HCT116 (cell line): ENCODE results near the gene TERT. TPM values are rescaled to one million over a fixed set of nuclear protein-coding genes. Genes with fewer than 3 reads are reported as not detected.

Source experiments
- ATAC-seq: fragments of 200-7000 bp; cut with Tn5 transposase; 2 replicates; pipeline ENCODE4 v1.9.1; 2020; ENCODE audit warnings: mild to moderate bottlenecking, moderate library complexity
- BruUV-seq: library from RNA; stranded (reverse); fragments of 400-500 nt; replicated peaks from 2 replicates; lab custom pipeline; 2021; lab: Mats Ljungman, UMichigan
- CTCF ChIA-PET: fragments of 300-600 bp; sonication (Branson Sonifier 250); formaldehyde crosslinking; loops from one replicate; lab custom pipeline; 2021; ENCODE audit warnings: antibody characterized with exemption; lab: Charles Lee
- POLR2A ChIA-PET: fragments of 300-600, 350-600 bp; sonication (Branson Sonifier 250); formaldehyde crosslinking; loops from one replicate; lab custom pipeline; 2021; ENCODE audit warnings: antibody characterized with exemption; lab: Charles Lee
- RAD21 ChIA-PET, 2 experiments: fragments of 300-600 bp; sonication (Branson Sonifier 250); formaldehyde crosslinking; loops; one replicate each; lab custom pipeline; 2023; ENCODE audit warnings: low total read pairs in 2 of 2; ENCODE audit not compliant: uncharacterized antibody in 2 of 2, unreplicated experiment in 2 of 2, low non-redundant PET in 1 of 2; lab: Charles Lee
- DNase-seq: peaks from one replicate; pipeline ENCODE4 v3.0.0-alpha.2; 2010; ENCODE audit warnings: low read depth, low spot score
- H2AFZ ChIP-seq: fragments of 200-600 bp; shearing (Covaris generic), sonication (generic); 2 replicates; pipeline ENCODE4 v1.6.1; 2017; ENCODE audit warnings: low read depth, mixed run types, mixed read lengths, antibody characterized with exemption, low read length; ENCODE audit not compliant: poor library complexity, severe bottlenecking
- H3K27ac ChIP-seq: 2 replicates; pipeline ENCODE4 v1.5.1; 2012; ENCODE audit warnings: low read depth, low read length
- H3K27me3 ChIP-seq: fragments of 200-600 bp; sonication (generic); 2 replicates; pipeline ENCODE4 v1.6.1; 2016; ENCODE audit warnings: mixed run types, low read length, mixed read lengths; ENCODE audit not compliant: insufficient read depth
- H3K36me3 ChIP-seq, 2 experiments: fragments of 200-500 bp in 1 of 2; fragments of 200-600 bp in 1 of 2; sonication (Bioruptor generic) in 1 of 2; sonication (generic) in 1 of 2; 2 replicates each; pipeline versions ENCODE4 v1.5.1 to v1.6.1; 2014 to 2016; ENCODE audit warnings: low read length in 2 of 2, inconsistent platforms in 1 of 2, mixed read lengths in 1 of 2, mixed run types in 1 of 2; ENCODE audit not compliant: insufficient read depth in 2 of 2, control insufficient read depth in 1 of 2
- H3K4me1 ChIP-seq, 2 experiments: fragments of 200-600 bp in 1 of 2; sonication (generic) in 1 of 2; 2 replicates each; pipeline versions ENCODE4 v1.5.1 to v1.6.1; 2012 to 2017; ENCODE audit warnings: low read length in 2 of 2, inconsistent platforms in 1 of 2, mild to moderate bottlenecking in 1 of 2, mixed read lengths in 1 of 2, mixed run types in 1 of 2, moderate library complexity in 1 of 2; ENCODE audit not compliant: insufficient read depth in 2 of 2, control insufficient read depth in 1 of 2
- H3K4me2 ChIP-seq: fragments of 200-600 bp; sonication (generic); 2 replicates; pipeline ENCODE4 v1.6.1; 2017; ENCODE audit warnings: mixed run types, low read length, mixed read lengths
- H3K4me3 ChIP-seq, 2 experiments: fragments of 200-600 bp in 1 of 2; sonication (generic) in 1 of 2; replicated peaks in 1 of 2; 2 replicates each; pipeline ENCODE4 v1.5.1; 2011 to 2016; ENCODE audit warnings: low read length in 2 of 2, control low read depth in 1 of 2, low read depth in 1 of 2, mild to moderate bottlenecking in 1 of 2, mixed read lengths in 1 of 2, mixed run types in 1 of 2
- H3K79me2 ChIP-seq: fragments of 200-600 bp; sonication (generic); 2 replicates; pipeline ENCODE4 v1.6.1; 2017; ENCODE audit warnings: mild to moderate bottlenecking, mixed run types, low read length, moderate library complexity, mixed read lengths; ENCODE audit not compliant: insufficient read depth
- H3K9ac ChIP-seq: fragments of 200-600 bp; sonication (generic); 2 replicates; pipeline ENCODE4 v1.6.1; 2016; ENCODE audit warnings: low read length, mixed read lengths
- H3K9me2 ChIP-seq: fragments of 200-600 bp; sonication (generic), shearing (Covaris generic); 2 replicates; pipeline ENCODE4 v1.6.1; 2017; ENCODE audit warnings: mixed run types, mild to moderate bottlenecking, moderate library complexity; ENCODE audit not compliant: insufficient read depth
- H3K9me3 ChIP-seq, 2 experiments: fragments of 200-500 bp in 1 of 2; fragments of 200-600 bp in 1 of 2; sonication (Bioruptor generic) in 1 of 2; sonication (generic) in 1 of 2; 2 replicates each; pipeline ENCODE4 v1.6.1; 2014 to 2017; ENCODE audit warnings: low read length in 2 of 2, mixed read lengths in 2 of 2, inconsistent platforms in 1 of 2, low read depth in 1 of 2, mild to moderate bottlenecking in 1 of 2, mixed run types in 1 of 2, moderate library complexity in 1 of 2; ENCODE audit not compliant: control insufficient read depth in 1 of 2, insufficient read depth in 1 of 2
- H4K20me1 ChIP-seq: fragments of 200-600 bp; sonication (generic), shearing (Covaris generic); 2 replicates; pipeline ENCODE4 v1.6.1; 2017; ENCODE audit warnings: mixed run types, mild to moderate bottlenecking, moderate library complexity; ENCODE audit not compliant: insufficient read depth
- ATF3 ChIP-seq: IDR thresholded peaks from 2 replicates; pipeline ENCODE4 v1.6.1; 2012
- EGR1 ChIP-seq: IDR thresholded peaks from 2 replicates; pipeline ENCODE4 v1.6.1; 2012; ENCODE audit warnings: low read depth
- ELF1 ChIP-seq: IDR thresholded peaks from 2 replicates; pipeline ENCODE4 v1.6.1; 2012; ENCODE audit warnings: low read depth, borderline replicate concordance
- EZH2 ChIP-seq: fragments of 200-600 bp; sonication (generic); IDR thresholded peaks from 2 replicates; pipeline ENCODE4 v1.6.1; 2017; ENCODE audit warnings: antibody characterized with exemption, mixed run types
- FOSL1 ChIP-seq: IDR thresholded peaks from 2 replicates; pipeline ENCODE4 v1.6.1; 2012; ENCODE audit warnings: low read depth
- SP1 ChIP-seq: IDR thresholded peaks from 2 replicates; pipeline ENCODE4 v1.6.1; 2012; ENCODE audit warnings: low read depth
- intact Hi-C: fragments of 100-400 bp; cut with micrococcal nuclease; formaldehyde crosslinking; loops from 2 replicates; pipeline ENCODE4 v1.10.0; 2022
- total RNA-seq: library from RNA; stranded (reverse); gene quantifications from one replicate; pipeline ENCODE4 v1.2.1, GENCODE V29; 2021; ENCODE audit not compliant: unreplicated experiment
- TF ChIP-seq, protein P1 (sequence below): IDR thresholded peaks from 2 replicates; pipeline ENCODE4 v1.6.1; 2011; ENCODE audit warnings: mild to moderate bottlenecking, low read length, moderate library complexity; ENCODE audit not compliant: insufficient replicate concordance; ENCODE audit errors: extremely low read depth
- TF ChIP-seq, protein P2 (sequence below): IDR thresholded peaks from 2 replicates; pipeline ENCODE4 v1.6.1; 2012
- TF ChIP-seq, protein P3 (sequence below): IDR thresholded peaks from 2 replicates; pipeline ENCODE4 v1.6.1; 2012; ENCODE audit warnings: low read depth
- TF ChIP-seq, protein P4 (sequence below), 3 experiments: fragments of 200-600 bp in 1 of 3; sonication (generic) in 1 of 3; IDR thresholded peaks in 2 of 3; conservative IDR thresholded peaks in 1 of 3; 2 replicates each; pipeline ENCODE4 v1.5.1; 2012 to 2017; ENCODE audit warnings: low read depth in 2 of 3, low read length in 2 of 3, antibody characterized with exemption in 1 of 3, borderline replicate concordance in 1 of 3, control low read depth in 1 of 3, mild to moderate bottlenecking in 1 of 3, mixed read lengths in 1 of 3, mixed run types in 1 of 3, moderate library complexity in 1 of 3; ENCODE audit not compliant: insufficient read depth in 1 of 3

The TERT gene
- total RNA-seq, 1 experiment from 2014 or later, result 6.9 TPM

GRCh38 chr5:1255081-1255561 is 39.7 kb downstream of the TERT start (continued):
- TF ChIP-seq, protein P1, sequence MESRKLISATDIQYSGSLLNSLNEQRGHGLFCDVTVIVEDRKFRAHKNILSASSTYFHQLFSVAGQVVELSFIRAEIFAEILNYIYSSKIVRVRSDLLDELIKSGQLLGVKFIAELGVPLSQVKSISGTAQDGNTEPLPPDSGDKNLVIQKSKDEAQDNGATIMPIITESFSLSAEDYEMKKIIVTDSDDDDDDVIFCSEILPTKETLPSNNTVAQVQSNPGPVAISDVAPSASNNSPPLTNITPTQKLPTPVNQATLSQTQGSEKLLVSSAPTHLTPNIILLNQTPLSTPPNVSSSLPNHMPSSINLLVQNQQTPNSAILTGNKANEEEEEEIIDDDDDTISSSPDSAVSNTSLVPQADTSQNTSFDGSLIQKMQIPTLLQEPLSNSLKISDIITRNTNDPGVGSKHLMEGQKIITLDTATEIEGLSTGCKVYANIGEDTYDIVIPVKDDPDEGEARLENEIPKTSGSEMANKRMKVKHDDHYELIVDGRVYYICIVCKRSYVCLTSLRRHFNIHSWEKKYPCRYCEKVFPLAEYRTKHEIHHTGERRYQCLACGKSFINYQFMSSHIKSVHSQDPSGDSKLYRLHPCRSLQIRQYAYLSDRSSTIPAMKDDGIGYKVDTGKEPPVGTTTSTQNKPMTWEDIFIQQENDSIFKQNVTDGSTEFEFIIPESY, result no peak
- TF ChIP-seq, all 23 proteins: peak for 0

DNA sequence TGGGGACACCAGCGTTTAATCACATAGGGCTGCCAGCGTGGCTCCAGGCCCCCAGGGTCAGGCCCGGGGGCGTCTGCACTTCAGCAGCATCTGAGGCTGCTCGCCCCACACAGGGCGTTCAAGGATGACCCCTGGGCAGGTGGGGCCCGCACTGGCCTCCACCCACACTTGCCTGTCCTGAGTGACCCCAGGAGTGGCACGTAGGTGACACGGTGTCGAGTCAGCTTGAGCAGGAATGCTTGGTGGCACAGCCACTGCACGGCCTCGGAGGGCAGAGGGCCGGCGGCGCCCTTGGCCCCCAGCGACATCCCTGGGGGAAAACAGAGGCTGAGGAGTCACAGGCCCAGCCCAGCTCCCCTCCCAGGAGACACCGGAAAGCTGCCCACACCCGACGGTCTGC is 40.7 kb downstream of the TERT start:
- H3K79me2 ChIP-seq, result no peaks in the 10 kb centered on the region
- H3K4me3 ChIP-seq, result no peak overlapping the region
- RAD21 ChIA-PET, result no interaction called here
- DNase-seq, result no peak
- no peak overlapping the region for H3K4me2 ChIP-seq
- no peaks in the 10 kb centered on the region for H3K9me2 ChIP-seq
- TF ChIP-seq, protein P2, sequence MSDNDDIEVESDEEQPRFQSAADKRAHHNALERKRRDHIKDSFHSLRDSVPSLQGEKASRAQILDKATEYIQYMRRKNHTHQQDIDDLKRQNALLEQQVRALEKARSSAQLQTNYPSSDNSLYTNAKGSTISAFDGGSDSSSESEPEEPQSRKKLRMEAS, result no peak
- no peak for TF ChIP-seq ELF1
- TF ChIP-seq, protein P1, result no peak
- TF ChIP-seq SP1, result no peak
- TF ChIP-seq, protein P3, sequence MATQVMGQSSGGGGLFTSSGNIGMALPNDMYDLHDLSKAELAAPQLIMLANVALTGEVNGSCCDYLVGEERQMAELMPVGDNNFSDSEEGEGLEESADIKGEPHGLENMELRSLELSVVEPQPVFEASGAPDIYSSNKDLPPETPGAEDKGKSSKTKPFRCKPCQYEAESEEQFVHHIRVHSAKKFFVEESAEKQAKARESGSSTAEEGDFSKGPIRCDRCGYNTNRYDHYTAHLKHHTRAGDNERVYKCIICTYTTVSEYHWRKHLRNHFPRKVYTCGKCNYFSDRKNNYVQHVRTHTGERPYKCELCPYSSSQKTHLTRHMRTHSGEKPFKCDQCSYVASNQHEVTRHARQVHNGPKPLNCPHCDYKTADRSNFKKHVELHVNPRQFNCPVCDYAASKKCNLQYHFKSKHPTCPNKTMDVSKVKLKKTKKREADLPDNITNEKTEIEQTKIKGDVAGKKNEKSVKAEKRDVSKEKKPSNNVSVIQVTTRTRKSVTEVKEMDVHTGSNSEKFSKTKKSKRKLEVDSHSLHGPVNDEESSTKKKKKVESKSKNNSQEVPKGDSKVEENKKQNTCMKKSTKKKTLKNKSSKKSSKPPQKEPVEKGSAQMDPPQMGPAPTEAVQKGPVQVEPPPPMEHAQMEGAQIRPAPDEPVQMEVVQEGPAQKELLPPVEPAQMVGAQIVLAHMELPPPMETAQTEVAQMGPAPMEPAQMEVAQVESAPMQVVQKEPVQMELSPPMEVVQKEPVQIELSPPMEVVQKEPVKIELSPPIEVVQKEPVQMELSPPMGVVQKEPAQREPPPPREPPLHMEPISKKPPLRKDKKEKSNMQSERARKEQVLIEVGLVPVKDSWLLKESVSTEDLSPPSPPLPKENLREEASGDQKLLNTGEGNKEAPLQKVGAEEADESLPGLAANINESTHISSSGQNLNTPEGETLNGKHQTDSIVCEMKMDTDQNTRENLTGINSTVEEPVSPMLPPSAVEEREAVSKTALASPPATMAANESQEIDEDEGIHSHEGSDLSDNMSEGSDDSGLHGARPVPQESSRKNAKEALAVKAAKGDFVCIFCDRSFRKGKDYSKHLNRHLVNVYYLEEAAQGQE, result no peak
- no peak for TF ChIP-seq EZH2
- TF ChIP-seq, protein P4, sequence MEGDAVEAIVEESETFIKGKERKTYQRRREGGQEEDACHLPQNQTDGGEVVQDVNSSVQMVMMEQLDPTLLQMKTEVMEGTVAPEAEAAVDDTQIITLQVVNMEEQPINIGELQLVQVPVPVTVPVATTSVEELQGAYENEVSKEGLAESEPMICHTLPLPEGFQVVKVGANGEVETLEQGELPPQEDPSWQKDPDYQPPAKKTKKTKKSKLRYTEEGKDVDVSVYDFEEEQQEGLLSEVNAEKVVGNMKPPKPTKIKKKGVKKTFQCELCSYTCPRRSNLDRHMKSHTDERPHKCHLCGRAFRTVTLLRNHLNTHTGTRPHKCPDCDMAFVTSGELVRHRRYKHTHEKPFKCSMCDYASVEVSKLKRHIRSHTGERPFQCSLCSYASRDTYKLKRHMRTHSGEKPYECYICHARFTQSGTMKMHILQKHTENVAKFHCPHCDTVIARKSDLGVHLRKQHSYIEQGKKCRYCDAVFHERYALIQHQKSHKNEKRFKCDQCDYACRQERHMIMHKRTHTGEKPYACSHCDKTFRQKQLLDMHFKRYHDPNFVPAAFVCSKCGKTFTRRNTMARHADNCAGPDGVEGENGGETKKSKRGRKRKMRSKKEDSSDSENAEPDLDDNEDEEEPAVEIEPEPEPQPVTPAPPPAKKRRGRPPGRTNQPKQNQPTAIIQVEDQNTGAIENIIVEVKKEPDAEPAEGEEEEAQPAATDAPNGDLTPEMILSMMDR (IDR thresholded peaks at IDR 0.05 in 2 of 3, conservative IDR thresholded peaks at IDR 0.05 in 1 of 3; ENCODE audit: borderline replicate concordance in 1 of 3, insufficient read depth in 1 of 3, low read depth in 2 of 3, low read length in 2 of 3), result no peak
- no peak for TF ChIP-seq EGR1
- no peak for TF ChIP-seq FOSL1
- TF ChIP-seq ATF3, result no peak
- peaks cover 0 to 2% of the 10 kb centered on the region in 2 experiments; a peak in 1 of 4 replicates for H3K4me1 ChIP-seq
- intact Hi-C loops, result no loop called here
- H3K27me3 ChIP-seq, result no peaks in the 10 kb centered on the region
- POLR2A ChIA-PET, result no interaction called here
- H3K9me3 ChIP-seq, result no peaks in the 10 kb centered on the region
- no peak overlapping the region for H3K9ac ChIP-seq
- no peak for ATAC-seq
- no peaks in the 10 kb centered on the region for H4K20me1 ChIP-seq
- no TSS peak for BruUV-seq
- H3K36me3 ChIP-seq, result no peaks in the 10 kb centered on the region
- H2AFZ ChIP-seq, result no peak overlapping the region
- CTCF ChIA-PET, result no interaction called here
- H3K27ac ChIP-seq, result no peak overlapping the region
